ENCODE data around the gene RHOBTB3.

The RHOBTB3 gene

GRCh38 chr5:95733107-95733665 lies 2.0 kb downstream of the RHOBTB3 start:
- no peak for ATAC-seq

- no peak for ATAC-seq
These were observed 3.1 kb downstream of the RHOBTB3 start for GRCh38 chr5:95734187-95734586.

GRCh38 chr5:95734906-95735305 lies 3.8 kb downstream of the RHOBTB3 start:
- no peak for ATAC-seq

- no peak for ATAC-seq
These were observed 4.3 kb downstream of the RHOBTB3 start for GRCh38 chr5:95735406-95735805.

- ATAC-seq, result no peak
These were observed 6.9 kb downstream of the RHOBTB3 start for GRCh38 chr5:95738072-95738471.

- no peak for ATAC-seq
These were observed 7.7 kb downstream of the RHOBTB3 start for GRCh38 chr5:95738834-95739233.

- peak in 1 of 2 donors; percentile 27 for ATAC-seq
These were observed 8.7 kb downstream of the RHOBTB3 start for GRCh38 chr5:95739857-95740256.

GRCh38 chr5:95741458-95741857 lies 10.3 kb downstream of the RHOBTB3 start:
- no peak for ATAC-seq

GRCh38 chr5:95743232-95743631 lies 12.1 kb downstream of the RHOBTB3 start:
- no peak for ATAC-seq

- no peak for ATAC-seq
These were observed 12.7 kb downstream of the RHOBTB3 start for GRCh38 chr5:95743877-95744276.

- no peak for ATAC-seq
These were observed 15.1 kb downstream of the RHOBTB3 start for GRCh38 chr5:95746194-95746593.

- no peak for ATAC-seq
These were observed 15.9 kb downstream of the RHOBTB3 start for GRCh38 chr5:95746722-95747679.

- no peak for ATAC-seq
These were observed 17.0 kb downstream of the RHOBTB3 start for GRCh38 chr5:95748133-95748532.

- ATAC-seq, result no peak
These were observed 23.4 kb downstream of the RHOBTB3 start for GRCh38 chr5:95754545-95754944.

GRCh38 chr5:95759005-95759404 lies 27.9 kb downstream of the RHOBTB3 start:
- ATAC-seq, result no peak

GRCh38 chr5:95759634-95760033 lies 28.5 kb downstream of the RHOBTB3 start:
- ATAC-seq, result no peak

GRCh38 chr5:95760273-95761191 lies 29.4 kb downstream of the RHOBTB3 start:
- peak; percentile 88 to 92 for ATAC-seq

- no peak for ATAC-seq
These were observed 30.9 kb downstream of the RHOBTB3 start for GRCh38 chr5:95761771-95762651.

GRCh38 chr5:95762652-95763041 lies 31.5 kb downstream of the RHOBTB3 start:
- ATAC-seq, result no peak

GRCh38 chr5:95763941-95764340 lies 32.8 kb downstream of the RHOBTB3 start:
- no peak for ATAC-seq

GRCh38 chr5:95768731-95769130 lies 37.6 kb downstream of the RHOBTB3 start:
- no peak for ATAC-seq

Data from activated CD4-positive, CD25-positive, alpha-beta regulatory T cell treated with anti-CD3 and anti-CD28 coated beads, Interleukin-2, amount 50 U/mL, for 24 hours (primary cell).